Mammary epithelial cell (primary cell): Measurements from ENCODE around the gene DACH1.

Experiments
- EZH2 ChIP-seq: IDR thresholded peaks from 2 replicates; pipeline ENCODE4 v1.6.1; 2012; ENCODE audit warnings: low read length, inconsistent platforms, borderline replicate concordance
- TF ChIP-seq, protein P1 (sequence below), 2 donors: IDR thresholded peaks in 1 of 2; conservative IDR thresholded peaks in 1 of 2; 2 replicates each; pipeline ENCODE4 v1.5.1; 2011 to 2012; ENCODE audit warnings: inconsistent platforms in 2 of 2, low read length in 2 of 2, mild to moderate bottlenecking in 2 of 2, control low read depth in 1 of 2, low read depth in 1 of 2; ENCODE audit not compliant: insufficient read depth in 1 of 2; ENCODE audit errors: extremely low read depth in 1 of 2

DNA sequence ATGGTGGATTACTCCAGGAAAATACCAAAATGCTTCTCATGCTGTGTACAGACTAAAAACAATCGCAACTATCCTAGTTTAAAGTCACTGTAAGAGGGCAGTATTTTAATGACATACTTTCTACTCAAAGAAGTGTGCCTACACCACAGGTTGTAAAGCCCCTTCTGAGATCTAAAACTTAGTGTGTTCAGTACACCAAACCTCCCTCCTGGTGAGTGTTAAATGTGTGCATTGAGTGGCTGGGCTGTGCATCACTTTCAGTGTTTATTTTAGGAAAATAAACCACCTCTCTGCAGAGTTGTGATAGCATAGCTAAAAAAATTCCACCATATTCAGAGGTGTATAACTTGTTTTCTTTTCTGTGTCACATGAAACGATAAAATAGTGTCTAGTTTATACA, 263.7 kb downstream of the DACH1 start:
- TF ChIP-seq, protein P1, sequence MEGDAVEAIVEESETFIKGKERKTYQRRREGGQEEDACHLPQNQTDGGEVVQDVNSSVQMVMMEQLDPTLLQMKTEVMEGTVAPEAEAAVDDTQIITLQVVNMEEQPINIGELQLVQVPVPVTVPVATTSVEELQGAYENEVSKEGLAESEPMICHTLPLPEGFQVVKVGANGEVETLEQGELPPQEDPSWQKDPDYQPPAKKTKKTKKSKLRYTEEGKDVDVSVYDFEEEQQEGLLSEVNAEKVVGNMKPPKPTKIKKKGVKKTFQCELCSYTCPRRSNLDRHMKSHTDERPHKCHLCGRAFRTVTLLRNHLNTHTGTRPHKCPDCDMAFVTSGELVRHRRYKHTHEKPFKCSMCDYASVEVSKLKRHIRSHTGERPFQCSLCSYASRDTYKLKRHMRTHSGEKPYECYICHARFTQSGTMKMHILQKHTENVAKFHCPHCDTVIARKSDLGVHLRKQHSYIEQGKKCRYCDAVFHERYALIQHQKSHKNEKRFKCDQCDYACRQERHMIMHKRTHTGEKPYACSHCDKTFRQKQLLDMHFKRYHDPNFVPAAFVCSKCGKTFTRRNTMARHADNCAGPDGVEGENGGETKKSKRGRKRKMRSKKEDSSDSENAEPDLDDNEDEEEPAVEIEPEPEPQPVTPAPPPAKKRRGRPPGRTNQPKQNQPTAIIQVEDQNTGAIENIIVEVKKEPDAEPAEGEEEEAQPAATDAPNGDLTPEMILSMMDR (conservative IDR thresholded peaks at IDR 0.05 in 1 of 2, IDR thresholded peaks at IDR 0.05 in 1 of 2; ENCODE audit: extremely low read depth in 1 of 2, insufficient read depth in 1 of 2, low read depth in 1 of 2, low read length in 2 of 2), result no peak
- TF ChIP-seq EZH2, result no peak
